NCI-H1092 treated with DMSO at 0.1 percent for 48 hours (cell line): Measurements from ENCODE around the gene LEKR1.

Experiments used
- DNase-seq: peaks from one replicate; lab custom pipeline; 2025; lab: John Stamatoyannopoulos, UW

The LEKR1 gene

DNA sequence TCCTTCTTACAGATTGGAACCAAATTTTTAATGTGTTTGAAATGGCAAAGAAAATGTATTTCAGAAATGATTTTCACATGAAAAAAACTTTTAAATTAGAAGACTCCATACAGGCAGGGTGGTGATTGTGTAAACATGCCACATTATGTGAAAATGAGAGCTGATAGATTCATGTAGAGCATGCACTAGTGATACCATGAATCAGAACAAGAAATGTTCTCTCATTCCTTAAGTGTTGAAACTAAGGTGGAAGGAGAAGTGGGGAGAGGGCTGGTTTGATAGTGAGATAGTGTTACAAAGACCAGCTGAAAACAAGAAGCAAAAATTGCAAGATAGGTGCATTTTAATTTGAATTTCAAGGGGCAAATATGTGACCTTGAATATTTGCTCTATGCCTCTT, 233.5 kb downstream of the LEKR1 start:
- DNase-seq, result no peak

DNA sequence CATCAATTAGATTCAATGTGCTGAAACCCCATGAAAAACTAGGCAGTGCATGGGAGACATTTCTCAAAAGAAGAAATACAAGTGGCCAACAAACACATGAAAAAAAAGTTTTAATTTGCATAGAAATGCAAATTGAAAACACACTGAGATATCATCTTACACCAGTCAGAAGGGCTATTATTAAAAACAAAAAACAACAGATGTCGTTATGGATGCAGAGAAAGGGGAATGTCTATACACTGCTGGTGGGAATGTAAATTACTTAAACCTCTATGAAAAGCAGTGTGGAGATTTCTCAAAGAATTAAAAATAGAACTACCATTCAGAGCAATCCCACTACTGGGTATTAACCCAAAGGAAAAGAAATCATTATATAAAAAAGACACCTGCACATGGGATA, 235.1 kb downstream of the LEKR1 start:
- no peak for DNase-seq

DNA sequence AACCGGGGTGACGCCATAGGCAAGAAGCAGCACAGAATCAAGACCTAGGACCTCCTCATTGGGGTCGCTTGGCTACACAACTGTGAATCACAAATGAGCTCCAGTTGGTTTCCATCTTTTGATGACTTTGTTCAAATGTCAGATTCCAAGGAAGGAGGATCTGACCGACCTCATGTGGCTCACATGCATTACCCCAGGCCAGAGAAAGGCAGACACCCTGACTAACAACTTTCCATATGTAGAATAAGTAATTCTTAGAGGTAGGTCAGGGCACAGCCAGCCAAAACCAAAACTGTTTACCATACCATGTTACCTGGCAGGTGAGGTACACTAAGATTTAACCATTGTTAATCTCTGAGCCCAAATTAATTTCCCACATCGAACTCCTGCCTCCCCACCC, 237.3 kb downstream of the LEKR1 start:
- no peak for DNase-seq

DNA sequence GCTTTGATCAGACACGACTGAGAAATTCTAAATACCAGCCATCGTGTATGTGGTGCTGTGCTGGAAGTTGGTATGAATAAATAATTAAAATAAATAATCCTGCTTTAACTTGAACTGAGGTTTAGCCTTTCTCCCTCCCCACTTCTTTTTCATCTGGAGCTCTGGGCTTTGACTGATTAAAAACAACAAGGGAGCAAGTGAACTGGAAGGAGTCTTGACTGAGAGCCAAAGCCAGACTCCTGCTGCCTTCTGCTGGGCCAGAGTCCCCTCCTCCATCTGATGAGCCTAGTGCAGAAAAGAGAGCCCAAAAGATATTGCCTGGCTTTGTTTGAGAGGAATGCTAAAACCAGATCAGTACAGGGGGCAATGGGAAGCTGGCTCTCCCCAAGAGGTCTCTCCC, 237.8 kb downstream of the LEKR1 start:
- no peak for DNase-seq

DNA sequence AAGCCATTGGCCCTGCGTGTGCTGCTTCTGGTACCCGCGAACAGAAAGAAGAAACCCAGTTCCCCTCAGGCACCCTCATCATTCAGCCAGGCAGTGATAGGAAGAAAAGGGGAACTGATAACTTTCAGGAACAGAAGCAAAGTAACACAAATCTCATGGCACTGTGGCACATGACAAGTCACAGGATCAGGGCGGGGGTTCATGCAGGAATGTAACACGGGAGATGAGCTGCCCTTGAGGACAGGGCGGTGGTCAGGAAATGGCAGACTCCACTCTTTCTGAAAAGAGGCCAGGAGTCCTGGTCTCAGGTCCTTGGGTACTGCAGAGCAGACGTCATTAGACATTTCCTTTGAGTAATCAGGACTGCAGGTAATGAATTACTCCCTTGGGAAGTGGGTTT, 238.2 kb downstream of the LEKR1 start:
- DNase-seq, result no peak

DNA sequence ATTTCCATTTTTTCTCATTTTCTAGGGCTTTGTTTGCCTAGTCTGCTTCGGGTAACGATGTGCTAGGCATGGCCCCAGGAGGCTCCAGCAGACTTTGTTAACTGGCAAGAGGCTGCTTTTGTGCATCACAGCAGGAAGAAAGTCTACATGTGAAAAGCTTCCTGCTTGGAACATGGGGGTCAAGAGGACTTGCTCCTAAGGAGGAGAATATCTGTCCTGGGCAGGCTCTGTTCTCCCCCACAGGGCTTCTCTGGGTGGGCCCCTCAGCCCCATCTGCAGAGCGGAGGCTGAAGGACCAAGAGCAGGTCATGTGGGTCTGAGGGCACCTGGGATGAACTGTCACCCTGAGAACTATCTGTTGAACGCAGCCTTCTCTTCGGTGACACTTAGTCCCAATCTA, 239.0 kb downstream of the LEKR1 start:
- no peak for DNase-seq

DNA sequence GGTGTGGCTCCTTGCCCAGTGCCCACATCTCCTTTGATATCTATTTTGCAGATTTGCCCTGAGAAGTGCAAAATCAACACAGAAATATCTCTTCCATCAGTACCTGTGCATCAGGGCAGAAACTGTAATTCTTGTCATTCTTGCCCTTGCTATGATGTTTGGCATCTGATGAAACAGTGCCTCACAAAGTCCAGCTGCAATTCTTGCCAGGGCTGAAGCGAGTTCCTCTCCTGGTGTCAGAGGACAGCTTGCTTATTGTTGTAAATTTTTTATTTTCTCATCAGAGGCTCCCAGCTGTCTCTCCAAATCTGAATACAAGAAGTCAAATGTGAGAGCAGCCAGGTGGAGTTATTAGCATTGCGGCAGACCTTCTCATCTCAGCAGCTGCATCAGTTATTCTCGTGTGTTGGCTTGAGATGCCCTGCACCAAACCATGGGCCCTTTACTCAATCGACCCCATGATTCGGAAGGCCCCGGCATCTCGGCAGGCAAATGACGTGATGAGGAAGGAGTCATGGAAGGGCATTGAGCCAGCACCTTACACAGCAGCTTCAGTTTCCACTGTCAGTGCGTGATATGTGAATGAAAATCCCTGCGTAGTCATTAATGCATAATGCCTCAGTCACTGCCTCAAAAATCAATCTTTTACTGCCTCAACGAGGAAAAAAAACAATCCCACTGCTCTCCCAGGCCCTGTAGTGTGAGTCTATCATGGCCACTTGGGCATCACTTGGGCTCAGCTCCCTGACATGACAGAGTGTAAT, 240.4 kb downstream of the LEKR1 start:
- no peak for DNase-seq

DNA sequence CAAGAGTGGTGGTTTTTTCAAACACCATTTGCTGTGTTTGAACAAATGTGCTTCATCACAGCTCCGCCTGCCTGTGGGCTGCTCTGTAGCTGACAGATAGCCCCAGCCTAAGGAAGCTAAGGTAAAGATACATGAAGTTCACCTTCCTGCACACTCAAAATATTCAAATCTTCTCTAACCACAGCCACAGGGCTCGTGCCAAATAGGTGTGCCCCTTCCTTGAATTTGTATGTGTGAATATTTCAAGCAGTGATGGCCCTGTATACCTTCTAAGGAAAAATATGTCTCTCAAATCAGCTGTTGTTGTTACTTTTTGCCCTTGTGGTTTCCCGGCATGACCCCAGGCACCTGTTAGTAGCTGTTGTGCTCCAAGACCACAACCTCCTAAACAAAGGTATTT, 241.0 kb downstream of the LEKR1 start:
- DNase-seq, result no peak

DNA sequence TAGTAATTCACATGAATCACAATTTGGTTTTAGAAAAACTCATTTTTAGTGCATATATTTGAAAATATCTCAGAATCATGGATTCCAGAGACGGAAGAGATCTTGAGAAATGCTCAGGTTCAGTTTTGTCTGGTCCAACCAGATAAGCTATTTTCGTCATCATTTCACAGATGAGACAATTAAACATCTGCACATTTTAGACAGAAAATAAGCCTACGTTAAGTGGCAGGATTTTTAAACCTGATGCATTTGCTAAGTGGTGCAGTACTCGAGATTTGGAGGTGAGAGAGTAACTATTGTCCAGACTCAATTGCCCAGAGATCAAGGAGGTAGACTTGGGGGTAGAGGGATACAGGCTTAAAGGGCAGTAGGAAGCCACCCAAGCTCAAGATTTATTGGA, 243.3 kb downstream of the LEKR1 start:
- no peak for DNase-seq

DNA sequence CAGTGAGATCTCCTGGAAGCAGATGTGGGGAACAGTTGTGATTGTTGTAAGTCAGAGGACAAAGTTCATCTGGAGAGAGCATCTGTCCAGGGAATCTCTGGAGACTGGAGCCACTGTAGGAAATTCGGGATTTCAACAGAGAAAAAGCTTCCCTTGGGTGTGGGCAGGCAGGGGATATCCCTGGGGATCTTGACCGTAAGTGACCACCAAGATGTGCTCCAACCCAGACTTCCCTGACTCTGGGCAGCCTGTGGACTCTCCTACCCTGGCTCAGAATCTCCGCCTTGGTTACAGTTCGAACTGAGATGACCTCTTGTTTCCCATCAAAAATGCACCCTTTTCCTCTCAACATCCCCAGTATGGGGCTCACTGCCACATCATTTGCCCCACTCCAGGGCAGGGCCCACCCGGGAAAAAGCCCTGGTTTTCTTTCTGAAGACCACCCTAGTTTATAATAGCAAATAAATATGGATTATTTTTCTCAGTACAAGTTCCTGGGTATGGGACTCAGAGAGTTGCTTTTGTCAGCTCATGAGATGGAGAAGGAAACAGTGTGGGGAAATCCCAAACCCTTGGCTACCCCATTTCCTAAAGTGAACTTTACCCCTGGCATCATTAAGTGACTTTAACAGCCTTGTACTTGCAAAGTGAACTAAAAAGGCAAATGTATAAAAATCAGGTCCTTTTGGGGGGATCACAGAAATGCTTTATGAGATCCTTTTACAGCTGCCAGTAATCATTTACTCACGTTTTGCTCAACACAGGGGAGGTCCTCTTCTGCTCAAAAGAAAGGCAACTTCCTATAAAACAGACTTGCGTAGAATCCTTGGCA, 243.9 kb downstream of the LEKR1 start:
- no peak for DNase-seq

DNA sequence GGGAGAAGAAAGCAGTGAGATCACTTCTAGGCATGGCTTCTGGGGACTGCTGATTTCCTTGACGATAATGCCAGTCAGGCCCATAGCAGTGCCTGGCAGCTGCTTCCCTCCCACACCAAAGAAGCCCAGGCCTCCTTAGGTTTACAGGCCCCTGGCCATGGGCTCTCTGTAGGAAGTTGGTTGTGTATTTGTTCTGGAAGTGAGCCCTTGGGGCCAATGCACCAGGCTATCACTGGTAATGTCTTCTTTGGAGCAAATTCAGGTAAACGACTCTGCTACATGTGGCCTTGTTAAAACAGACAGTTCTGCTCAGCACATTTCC, 244.5 kb downstream of the LEKR1 start:
- no peak for DNase-seq

DNA sequence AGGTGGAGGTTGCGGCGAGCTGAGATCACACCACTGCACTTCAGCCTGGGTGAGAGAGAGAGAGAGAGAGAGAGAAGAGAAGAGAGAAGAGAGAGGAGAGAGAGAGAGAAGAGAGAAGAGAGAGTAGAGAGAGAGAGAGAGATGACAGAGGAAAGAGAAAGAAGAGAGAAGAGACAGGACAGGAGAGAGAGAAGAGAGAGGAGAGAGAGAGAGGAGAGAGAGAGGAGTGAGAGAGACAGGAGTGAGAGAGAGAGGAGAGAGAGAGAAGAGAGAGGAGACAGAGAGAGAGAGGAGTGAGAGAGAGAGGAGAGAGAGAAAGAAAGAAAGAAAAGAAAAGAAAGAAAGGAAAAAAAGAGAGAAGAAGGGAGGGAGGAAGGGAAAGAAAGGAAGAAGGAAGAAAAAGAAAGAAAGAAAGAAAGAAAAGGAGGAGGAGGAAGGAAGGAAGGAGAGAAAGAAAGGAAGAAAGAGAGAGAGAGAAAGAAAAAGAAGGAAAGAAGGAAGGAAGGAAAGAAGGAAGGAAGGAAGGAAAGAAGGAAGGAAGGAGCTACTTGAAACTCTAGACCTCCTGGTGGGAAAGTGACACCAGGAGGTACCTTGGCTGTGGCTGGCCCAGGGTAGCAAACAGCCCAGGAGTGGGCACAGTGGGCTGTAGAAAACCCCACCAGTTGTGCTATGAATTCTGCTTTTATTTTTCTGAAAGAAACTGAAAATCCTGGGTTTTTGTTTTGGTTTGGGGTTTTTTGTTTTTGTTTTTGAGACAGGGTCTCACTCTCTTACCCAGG, 245.8 kb downstream of the LEKR1 start:
- DNase-seq, result no peak

DNA sequence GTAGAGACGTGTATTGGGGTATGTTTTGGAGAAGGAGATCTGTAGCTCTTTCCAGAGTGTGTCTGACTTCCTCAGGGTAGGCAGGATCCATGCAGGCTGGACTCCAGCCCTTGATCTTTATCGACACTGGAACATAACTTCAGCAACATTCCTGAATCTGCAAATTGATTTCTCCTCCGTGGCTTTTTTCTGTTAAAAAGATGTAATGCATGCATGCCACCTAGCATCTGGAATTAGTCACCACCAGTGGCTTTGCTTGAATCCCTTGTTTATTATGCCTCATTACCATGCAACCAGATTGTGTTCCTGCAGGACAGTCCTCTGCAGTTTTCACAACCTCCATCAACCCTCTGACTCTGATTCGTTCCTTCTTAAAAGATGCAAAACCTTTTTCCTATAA, 247.7 kb downstream of the LEKR1 start:
- DNase-seq, result no peak

DNA sequence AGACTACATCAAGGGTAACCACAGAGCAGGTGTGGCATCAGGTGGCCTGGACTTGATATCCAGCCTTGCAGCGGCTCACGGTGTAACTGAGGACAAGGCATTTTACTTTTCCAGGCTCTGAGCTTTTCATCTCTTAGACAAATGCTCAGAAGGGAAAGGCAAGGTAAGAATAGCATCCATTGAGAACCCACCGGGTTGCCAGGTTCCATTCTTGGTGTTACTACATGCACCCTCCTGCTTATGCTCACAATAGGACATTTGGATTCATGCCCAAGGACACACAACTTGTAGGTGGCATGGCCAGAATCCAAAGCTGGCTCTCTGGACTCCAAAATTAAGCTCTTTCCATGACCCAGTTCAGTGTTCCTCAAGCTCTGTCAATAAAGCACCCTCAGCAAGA, 248.3 kb downstream of the LEKR1 start:
- DNase-seq, result no peak

DNA sequence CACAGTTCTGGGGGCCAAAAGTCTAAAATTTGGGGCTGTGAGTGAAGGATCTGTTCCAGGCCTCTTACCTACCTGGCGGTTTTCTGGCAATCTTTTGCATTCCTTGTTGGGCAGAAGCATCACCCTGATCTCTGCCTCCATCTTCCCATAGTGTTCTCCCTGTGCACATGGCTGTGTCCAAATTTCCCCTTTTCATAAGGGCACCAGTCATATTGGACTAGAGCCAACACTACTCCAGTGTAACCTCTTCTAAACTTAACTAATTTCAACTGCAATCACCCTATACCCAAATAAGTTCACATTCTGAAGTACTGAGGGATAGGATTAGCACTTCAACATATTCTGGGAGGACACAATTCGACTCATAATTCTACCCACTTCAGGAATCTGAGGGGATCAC, 248.8 kb downstream of the LEKR1 start:
- no peak for DNase-seq

DNA sequence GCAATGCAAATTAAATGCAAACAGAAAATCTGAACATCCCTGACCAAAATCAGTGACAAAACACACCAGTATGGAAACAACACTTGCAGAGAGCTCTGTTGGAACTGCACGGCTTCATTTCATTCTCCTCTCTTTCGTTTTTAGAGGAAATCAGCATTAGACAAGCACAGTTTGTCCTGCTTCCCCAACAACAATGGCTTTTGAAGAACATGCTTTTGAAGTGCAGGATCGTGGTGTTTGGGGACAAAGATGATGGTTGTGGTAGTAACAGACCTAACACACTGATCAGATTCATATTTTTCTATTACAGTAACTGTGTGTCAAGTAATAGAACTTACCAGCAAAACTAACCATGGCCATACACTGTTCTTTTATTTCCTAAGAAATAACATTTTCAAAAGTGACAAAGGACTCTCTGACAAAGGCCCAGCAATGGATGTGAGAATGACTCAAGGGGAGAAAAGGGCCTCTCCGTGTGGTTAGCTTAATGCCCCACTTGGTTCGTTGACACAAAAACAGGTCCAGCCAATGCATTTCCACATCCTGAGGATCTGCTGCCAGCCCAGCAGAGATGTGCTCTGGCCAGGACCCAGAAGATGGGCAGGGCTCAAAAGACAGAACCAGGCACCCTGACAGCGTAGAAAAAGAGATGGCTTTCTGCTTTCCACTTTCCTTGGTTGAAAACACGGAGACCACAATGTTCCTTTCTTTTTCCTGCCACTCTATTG, 249.7 kb downstream of the LEKR1 start:
- DNase-seq, result no peak

DNA sequence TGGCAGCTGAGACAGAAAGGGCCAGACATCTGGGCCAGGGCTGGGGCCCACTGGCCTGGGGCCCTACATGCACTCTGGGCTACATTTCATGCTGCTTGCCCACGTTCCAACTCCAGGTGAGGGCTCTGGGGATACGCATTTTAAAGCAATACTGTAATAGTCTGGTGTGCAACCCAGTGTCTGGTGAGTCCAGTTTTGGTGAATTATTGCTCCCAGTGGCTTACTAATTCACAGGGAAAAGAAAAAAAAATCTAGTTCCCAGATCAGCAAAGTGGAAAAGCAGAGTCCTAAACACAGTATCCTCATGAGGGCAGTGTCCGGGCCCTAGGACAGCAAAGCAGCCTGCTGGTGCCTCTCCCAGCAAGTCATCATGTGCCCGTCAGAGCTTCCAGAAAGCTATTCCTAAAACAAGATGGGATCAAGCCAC, 251.4 kb downstream of the LEKR1 start:
- DNase-seq, result no peak

DNA sequence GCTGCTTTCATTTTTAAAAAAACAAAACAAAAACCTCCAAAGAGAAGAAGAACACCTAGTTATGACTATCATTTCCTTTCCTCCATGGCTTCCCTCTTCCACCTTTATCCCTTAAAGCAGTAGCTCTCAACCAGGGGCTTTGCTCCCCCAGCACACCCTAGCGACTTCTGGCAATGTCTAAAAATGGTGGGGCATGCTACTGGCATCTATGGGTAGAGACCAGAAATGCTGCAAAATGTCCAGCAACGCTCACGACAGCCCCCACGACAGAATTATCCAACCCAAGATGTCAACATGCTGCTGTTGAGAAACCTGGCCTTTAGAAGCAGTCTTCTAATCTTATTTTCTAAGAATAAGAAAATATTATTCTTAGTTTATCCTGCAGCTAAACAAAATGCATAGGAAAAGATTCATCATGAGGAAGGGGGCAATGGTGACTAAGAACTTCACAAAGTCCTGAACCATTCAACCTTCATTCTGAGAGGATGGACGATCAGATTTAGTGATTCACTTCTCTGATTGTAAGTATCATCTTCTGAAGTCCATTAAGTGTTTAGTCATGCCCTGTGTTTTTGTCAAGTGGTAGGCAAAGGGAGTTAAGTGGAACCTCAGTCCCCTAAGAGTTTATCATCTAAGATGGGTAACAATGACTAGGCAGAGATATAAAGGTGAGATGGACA, 252.1 kb downstream of the LEKR1 start:
- no peak for DNase-seq

DNA sequence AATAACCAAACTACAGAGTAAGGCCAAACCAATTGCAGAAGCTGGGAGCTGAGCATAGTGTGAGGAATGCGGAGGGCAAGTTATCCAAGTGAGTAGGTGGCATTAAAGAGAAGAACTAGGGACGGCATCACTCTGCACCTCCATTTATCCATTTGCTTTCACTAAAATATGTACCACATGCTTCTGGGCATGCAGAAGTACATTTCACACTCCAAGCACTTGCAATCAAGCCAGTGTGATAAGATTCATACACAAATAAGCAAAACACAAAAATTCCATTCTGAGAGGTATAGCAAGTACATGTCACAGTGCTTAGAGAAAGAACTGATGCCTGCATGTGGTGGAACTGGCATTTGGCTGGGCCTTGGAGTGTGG, 252.6 kb downstream of the LEKR1 start:
- no peak for DNase-seq

DNA sequence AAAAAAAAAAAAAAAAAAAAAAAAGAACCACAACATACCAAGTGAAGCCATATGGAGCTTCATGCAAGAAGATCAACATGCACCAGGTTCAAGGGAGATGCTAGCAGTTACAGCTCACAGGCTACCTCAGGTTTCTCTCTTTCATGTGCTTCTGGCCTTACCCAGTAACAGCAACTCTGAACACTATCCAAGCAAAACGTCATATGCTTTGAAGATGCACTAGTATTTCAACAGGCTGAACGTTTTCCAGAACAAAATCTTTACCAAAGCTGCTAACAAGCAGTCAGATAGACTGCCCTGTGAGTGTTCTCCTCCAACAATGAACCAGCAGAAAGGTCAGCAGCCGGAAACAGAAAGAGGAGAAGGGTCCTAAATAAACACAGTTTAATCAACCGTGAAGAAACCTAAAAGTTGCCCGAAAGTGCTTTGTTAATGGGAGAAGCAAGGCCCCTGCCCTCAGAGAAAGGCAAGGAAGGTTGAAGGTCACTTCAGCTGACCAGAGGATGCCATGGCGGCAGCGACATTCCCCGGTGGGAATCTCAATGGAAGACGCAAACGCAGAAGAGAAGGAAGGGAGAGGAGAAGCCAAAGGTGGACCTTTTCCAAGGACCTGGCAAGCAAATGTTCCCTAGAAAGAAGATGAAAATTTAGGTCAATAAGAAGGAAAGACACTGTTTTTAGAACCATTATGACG, 253.7 kb downstream of the LEKR1 start:
- DNase-seq, result no peak

DNA sequence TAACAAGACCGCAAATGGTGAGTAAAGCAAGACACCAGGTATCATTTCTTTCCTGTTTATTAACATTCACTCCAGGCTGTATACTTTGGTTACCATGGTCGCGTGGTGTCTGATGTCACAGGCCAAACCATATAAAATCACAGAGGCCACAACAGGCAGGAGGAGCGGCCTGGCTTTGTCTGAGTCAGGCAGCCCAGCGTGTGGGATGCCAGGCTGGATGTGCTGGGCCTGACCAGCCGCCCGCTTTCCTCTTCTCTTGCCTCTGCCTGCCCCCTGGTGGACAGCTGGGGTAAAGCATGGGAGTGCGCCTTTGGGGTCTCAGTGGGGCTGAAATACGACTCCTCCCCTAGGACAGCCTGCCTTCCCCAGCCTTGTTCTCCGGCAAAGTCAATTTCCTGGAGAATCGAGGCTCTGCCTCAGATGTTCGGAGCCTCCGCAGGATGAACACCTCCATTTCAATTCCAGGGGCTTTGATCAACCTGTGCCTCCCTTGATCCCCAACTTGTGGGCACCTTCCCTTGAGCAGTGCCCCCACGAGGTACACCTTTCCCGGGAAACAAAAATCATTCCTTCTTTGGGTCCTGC, 255.6 kb downstream of the LEKR1 start:
- no peak for DNase-seq
